ENCODE measurements around the gene CLPSL1. TPM values are rescaled to one million over a fixed set of nuclear protein-coding genes. Genes with fewer than 3 reads are reported as not detected.

Gene CLPSL1
- total and polyA plus RNA-seq, 2 donors (not counting 3 experiments of a cell fraction or from before 2014, with no cell fraction given), result not detected

DNA sequence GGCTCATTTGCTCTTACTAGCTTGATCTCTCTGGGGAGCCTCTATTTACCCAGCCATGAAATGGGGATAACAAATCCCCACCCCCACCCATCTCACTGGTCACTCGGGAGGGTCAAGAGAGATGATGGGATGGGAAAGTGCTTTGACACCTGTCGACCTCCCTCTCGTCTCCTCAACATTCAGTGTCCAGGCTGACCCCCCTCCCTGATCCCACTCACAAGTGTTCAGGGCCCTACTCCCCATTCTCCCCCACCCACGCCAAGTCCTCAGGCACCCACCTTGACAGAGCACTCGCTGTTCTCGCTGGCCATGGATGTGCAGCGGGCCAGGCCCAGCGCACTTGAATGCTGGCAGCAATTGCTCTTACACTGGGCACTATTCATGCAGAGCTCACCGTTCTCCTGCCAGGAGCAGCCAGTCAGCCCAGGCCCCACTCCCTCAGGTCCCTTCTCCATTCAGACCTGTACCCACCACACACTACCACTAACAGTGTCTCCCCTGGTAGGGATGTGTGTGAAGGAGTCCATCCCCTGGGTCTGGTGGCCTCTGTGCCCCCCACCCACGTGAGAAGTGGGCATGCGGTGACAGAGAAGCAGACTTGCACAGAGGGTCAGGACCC, 14.7 kb downstream of the CLPSL1 start:
- no peak overlapping the region for H2AFZ ChIP-seq (ENCODE audit: low read depth, low read length)
- no peak overlapping the region for H3K4me2 ChIP-seq (ENCODE audit: insufficient read depth, low read length)
- DNase-seq (ENCODE audit: low read depth, low spot score) (no peak), FAIRE-seq (no peak)
- ChIA-PET POLR2A (no interaction called here), CTCF (no interaction called here)
- H3K27me3 ChIP-seq (ENCODE audit: control insufficient read depth in 2 of 2, insufficient read depth in 2 of 2, low read length in 2 of 2), result peaks cover 0 to 4% of the 10 kb centered on the region in 2 experiments
- H3K27ac ChIP-seq (ENCODE audit: insufficient read depth, low read depth, low read length), result no peak overlapping the region
- H3K4me1 ChIP-seq (ENCODE audit: control insufficient read depth, extremely low read depth, insufficient read depth, low read length), result no peaks in the 10 kb centered on the region
- no peaks in the 10 kb centered on the region for H3K79me2 ChIP-seq (ENCODE audit: control insufficient read depth, insufficient read depth, low read length)
- H4K20me1 ChIP-seq (replicated peaks; ENCODE audit: control insufficient read depth, extremely low read depth, insufficient read depth, low read length), result no peaks in the 10 kb centered on the region
- no peak overlapping the region for H3K4me3 ChIP-seq (replicated peaks in 1 of 3; ENCODE audit: insufficient read depth in 1 of 3, low read depth in 1 of 3, low read length in 3 of 3)
- H3K9me1 ChIP-seq (replicated peaks; ENCODE audit: control insufficient read depth, extremely low read depth, insufficient read depth, low read length), result no peaks in the 10 kb centered on the region
- intact Hi-C loops (cut with micrococcal nuclease), result no loop called here
- no peak for TF ChIP-seq POLR2AphosphoS5 (IDR thresholded peaks at IDR 0.05; ENCODE audit: insufficient read depth, low read depth, low read length)
- TF ChIP-seq CTCF (IDR thresholded peaks at IDR 0.05; ENCODE audit: extremely low read depth in 1 of 2, insufficient read depth in 1 of 2, low read depth in 1 of 2, low read length in 2 of 2), result no peak
- dilution Hi-C loops (cut with MboI; ENCODE audit: extremely low pct_ligation_motif_present, low sequenced_read_pairs), result no loop called here
- BruUV-seq (replicated peaks), result no TSS peak
- no peak overlapping the region for H3K9ac ChIP-seq (replicated peaks; ENCODE audit: extremely low read depth, insufficient read depth, low read length)
- H3K36me3 ChIP-seq (ENCODE audit: control insufficient read depth in 2 of 2, extremely low read depth in 1 of 2, insufficient read depth in 2 of 2, low read length in 2 of 2), result no peaks in the 10 kb centered on the region
- no peaks in the 10 kb centered on the region for H3K9me3 ChIP-seq (replicated peaks; ENCODE audit: control insufficient read depth, insufficient read depth, low read length)

GRCh38 chr6:35796236-35796635, 15.4 kb downstream of the CLPSL1 start:
- Histone ChIP-seq H3K9me1 (replicated peaks; ENCODE audit: control insufficient read depth, extremely low read depth, insufficient read depth, low read length) (no peaks in the 10 kb centered on the region), H3K4me3 (replicated peaks in 1 of 3; ENCODE audit: insufficient read depth in 1 of 3, low read depth in 1 of 3, low read length in 3 of 3) (no peak overlapping the region), H3K36me3 (ENCODE audit: control insufficient read depth in 2 of 2, extremely low read depth in 1 of 2, insufficient read depth in 2 of 2, low read length in 2 of 2) (no peaks in the 10 kb centered on the region), H3K9me3 (replicated peaks; ENCODE audit: control insufficient read depth, insufficient read depth, low read length) (no peaks in the 10 kb centered on the region), H3K27me3 (ENCODE audit: control insufficient read depth in 2 of 2, insufficient read depth in 2 of 2, low read length in 2 of 2) (peaks cover 0 to 4% of the 10 kb centered on the region in 2 experiments), H3K4me2 (ENCODE audit: insufficient read depth, low read length) (no peak overlapping the region), H3K4me1 (ENCODE audit: control insufficient read depth, extremely low read depth, insufficient read depth, low read length) (no peaks in the 10 kb centered on the region), H3K9ac (replicated peaks; ENCODE audit: extremely low read depth, insufficient read depth, low read length) (no peak overlapping the region), H3K79me2 (ENCODE audit: control insufficient read depth, insufficient read depth, low read length) (no peaks in the 10 kb centered on the region), H2AFZ (ENCODE audit: low read depth, low read length) (no peak overlapping the region), H3K27ac (ENCODE audit: insufficient read depth, low read depth, low read length) (no peak overlapping the region), H4K20me1 (replicated peaks; ENCODE audit: control insufficient read depth, extremely low read depth, insufficient read depth, low read length) (no peaks in the 10 kb centered on the region)
- intact Hi-C loops (cut with micrococcal nuclease) (no loop called here), dilution Hi-C loops (cut with MboI; ENCODE audit: extremely low pct_ligation_motif_present, low sequenced_read_pairs) (no loop called here)
- CTCF ChIA-PET, result no interaction called here
- DNase-seq (ENCODE audit: low read depth, low spot score) (no peak), FAIRE-seq (no peak)
- POLR2A ChIA-PET, result no interaction called here
- TF ChIP-seq, protein P1, sequence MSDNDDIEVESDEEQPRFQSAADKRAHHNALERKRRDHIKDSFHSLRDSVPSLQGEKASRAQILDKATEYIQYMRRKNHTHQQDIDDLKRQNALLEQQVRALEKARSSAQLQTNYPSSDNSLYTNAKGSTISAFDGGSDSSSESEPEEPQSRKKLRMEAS (IDR thresholded peaks at IDR 0.05; ENCODE audit: insufficient read depth, insufficient read length), result no peak
- TF ChIP-seq EZH2 (IDR thresholded peaks at IDR 0.05; ENCODE audit: borderline replicate concordance, low read depth, low read length, severe bottlenecking) (no peak), POLR2AphosphoS5 (IDR thresholded peaks at IDR 0.05; ENCODE audit: insufficient read depth, low read depth, low read length) (no peak), POLR2A (IDR thresholded peaks at IDR 0.05; ENCODE audit: low read depth, low read length) (no peak), JUN (IDR thresholded peaks at IDR 0.05; ENCODE audit: borderline replicate concordance, insufficient read depth, insufficient read length, low read depth) (no peak), GATA2 (IDR thresholded peaks at IDR 0.05; ENCODE audit: insufficient read depth, insufficient read length, low read depth, low read length) (no peak), MYC (IDR thresholded peaks at IDR 0.05; ENCODE audit: low read depth, low read length) (no peak), CTCF (IDR thresholded peaks at IDR 0.05; ENCODE audit: extremely low read depth in 1 of 2, insufficient read depth in 1 of 2, low read depth in 1 of 2, low read length in 2 of 2) (no peak), FOS (IDR thresholded peaks at IDR 0.05; ENCODE audit: borderline replicate concordance, insufficient read depth, low read length) (no peak)
- no TSS peak for BruUV-seq (replicated peaks)
